OCI-LY7 (cell line): Measurements from ENCODE around the gene CDC42BPA.

Experiments used
- EZH2phosphoT487 ChIP-seq: fragments of 200-600 bp; sonication (generic); IDR thresholded peaks from 2 replicates; pipeline ENCODE4 v1.6.1; 2018; ENCODE audit warnings: low read depth, borderline replicate concordance, mild to moderate bottlenecking, mixed run types, antibody characterized with exemption, low read length, moderate library complexity, mixed read lengths
- TF ChIP-seq, protein P1 (sequence below): fragments of 200-600 bp; sonication (generic); conservative IDR thresholded peaks from 2 replicates; pipeline ENCODE4 v1.5.1; 2014; ENCODE audit warnings: mild to moderate bottlenecking, antibody characterized with exemption, low read length, moderate library complexity, mixed read lengths

DNA sequence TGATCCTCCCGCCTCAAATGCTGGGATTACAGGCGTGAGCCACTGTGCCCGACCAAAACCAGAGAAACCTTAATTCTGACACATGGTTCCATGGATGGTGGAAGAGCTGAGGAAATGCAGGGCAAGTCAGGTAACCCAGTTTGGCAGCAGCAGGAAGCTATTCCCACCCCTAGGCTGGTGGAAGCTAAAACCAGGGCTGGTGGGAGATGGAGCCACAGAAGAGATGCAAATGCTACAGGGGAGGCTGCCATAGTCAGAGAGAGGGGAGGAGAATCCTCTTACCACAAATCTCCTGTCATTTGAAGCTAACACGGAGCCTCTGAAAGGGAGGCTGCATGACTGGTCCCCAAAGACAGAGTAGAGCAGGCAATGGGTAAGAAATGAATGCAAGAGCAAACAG is 4.1 kb upstream of the CDC42BPA start:
- TF ChIP-seq, protein P1, sequence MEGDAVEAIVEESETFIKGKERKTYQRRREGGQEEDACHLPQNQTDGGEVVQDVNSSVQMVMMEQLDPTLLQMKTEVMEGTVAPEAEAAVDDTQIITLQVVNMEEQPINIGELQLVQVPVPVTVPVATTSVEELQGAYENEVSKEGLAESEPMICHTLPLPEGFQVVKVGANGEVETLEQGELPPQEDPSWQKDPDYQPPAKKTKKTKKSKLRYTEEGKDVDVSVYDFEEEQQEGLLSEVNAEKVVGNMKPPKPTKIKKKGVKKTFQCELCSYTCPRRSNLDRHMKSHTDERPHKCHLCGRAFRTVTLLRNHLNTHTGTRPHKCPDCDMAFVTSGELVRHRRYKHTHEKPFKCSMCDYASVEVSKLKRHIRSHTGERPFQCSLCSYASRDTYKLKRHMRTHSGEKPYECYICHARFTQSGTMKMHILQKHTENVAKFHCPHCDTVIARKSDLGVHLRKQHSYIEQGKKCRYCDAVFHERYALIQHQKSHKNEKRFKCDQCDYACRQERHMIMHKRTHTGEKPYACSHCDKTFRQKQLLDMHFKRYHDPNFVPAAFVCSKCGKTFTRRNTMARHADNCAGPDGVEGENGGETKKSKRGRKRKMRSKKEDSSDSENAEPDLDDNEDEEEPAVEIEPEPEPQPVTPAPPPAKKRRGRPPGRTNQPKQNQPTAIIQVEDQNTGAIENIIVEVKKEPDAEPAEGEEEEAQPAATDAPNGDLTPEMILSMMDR, result no peak
- no peak for TF ChIP-seq EZH2phosphoT487
